Measurements from ENCODE around the gene CRYGD. TPM values are rescaled to one million over a fixed set of nuclear protein-coding genes. Genes with fewer than 3 reads are reported as not detected.

CRYGD gene
- total and polyA plus RNA-seq, 2 of the 4 experiments (the other 2 are of a cell fraction): not detected

DNA sequence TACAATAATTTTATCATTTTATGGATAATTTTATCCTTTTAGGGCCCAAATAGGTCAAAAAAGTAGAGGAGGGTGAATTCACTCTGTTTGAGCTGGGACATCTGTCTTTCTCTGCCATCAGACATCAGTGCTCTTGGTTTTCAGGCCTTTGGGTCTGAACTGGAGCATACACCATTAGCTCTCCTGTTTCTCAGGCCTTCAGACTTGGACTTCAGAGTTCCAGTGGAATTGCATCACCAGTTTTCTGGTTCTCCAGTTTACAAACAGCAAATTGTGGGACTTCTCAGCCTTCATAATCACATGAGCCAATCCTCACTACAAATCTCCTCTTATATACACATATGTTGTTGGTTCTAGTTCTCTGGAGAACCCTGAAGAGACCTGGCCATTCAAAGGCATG lies 33.9 kb downstream of the CRYGD start:
- no peak overlapping the region for H3K56ac ChIP-seq (ENCODE audit: extremely low read depth, insufficient read depth, low read length)
- ChIA-PET POLR2A (ENCODE audit: unreplicated experiment) (no interaction called here), CTCF (no interaction called here)
- H3K9me3 ChIP-seq (ENCODE audit: control insufficient read depth, insufficient read depth, low read length): no peaks in the 10 kb centered on the region
- no peak overlapping the region for H3K23ac ChIP-seq (ENCODE audit: low read depth, low read length)
- H3K79me1 ChIP-seq (ENCODE audit: low read depth in 1 of 2, low read length in 2 of 2): no peaks in the 10 kb centered on the region
- no peak overlapping the region for H2BK15ac ChIP-seq (ENCODE audit: low read depth, low read length)
- no peak overlapping the region for H2AK5ac ChIP-seq (ENCODE audit: low read depth, low read length)
- in situ Hi-C loops (cut with MboI; ENCODE audit: low sequenced_read_pairs) (no loop called here), dilution Hi-C loops (cut with HindIII; ENCODE audit: low sequenced_read_pairs, unreplicated experiment) (no loop called here), intact Hi-C loops (cut with micrococcal nuclease) (no loop called here)
- no peak overlapping the region for H2AK9ac ChIP-seq (replicated peaks; ENCODE audit: low read depth, low read length, poor library complexity)
- H3K4me2 ChIP-seq (ENCODE audit: low read depth, low read length): no peak overlapping the region
- no peak overlapping the region for H4K5ac ChIP-seq (ENCODE audit: low read depth, low read length)
- no peak overlapping the region for H4K91ac ChIP-seq (ENCODE audit: insufficient read depth, low read depth, low read length)
- no peak overlapping the region for H3K4me3 ChIP-seq (ENCODE audit: insufficient read depth, low read depth, low read length)
- no peak overlapping the region for H3K9ac ChIP-seq (ENCODE audit: low read depth, low read length)
- H4K20me1 ChIP-seq (ENCODE audit: insufficient read depth, low read length): no peaks in the 10 kb centered on the region
- BruUV-seq (replicated peaks): no TSS peak
- H3K9me1 ChIP-seq (ENCODE audit: insufficient read depth, low read length): no peaks in the 10 kb centered on the region
- ATAC-seq (ENCODE audit: low read depth) (no peak), DNase-seq (no peak)
- TF ChIP-seq, protein P1, sequence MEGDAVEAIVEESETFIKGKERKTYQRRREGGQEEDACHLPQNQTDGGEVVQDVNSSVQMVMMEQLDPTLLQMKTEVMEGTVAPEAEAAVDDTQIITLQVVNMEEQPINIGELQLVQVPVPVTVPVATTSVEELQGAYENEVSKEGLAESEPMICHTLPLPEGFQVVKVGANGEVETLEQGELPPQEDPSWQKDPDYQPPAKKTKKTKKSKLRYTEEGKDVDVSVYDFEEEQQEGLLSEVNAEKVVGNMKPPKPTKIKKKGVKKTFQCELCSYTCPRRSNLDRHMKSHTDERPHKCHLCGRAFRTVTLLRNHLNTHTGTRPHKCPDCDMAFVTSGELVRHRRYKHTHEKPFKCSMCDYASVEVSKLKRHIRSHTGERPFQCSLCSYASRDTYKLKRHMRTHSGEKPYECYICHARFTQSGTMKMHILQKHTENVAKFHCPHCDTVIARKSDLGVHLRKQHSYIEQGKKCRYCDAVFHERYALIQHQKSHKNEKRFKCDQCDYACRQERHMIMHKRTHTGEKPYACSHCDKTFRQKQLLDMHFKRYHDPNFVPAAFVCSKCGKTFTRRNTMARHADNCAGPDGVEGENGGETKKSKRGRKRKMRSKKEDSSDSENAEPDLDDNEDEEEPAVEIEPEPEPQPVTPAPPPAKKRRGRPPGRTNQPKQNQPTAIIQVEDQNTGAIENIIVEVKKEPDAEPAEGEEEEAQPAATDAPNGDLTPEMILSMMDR (conservative IDR thresholded peaks at IDR 0.05; ENCODE audit: low read depth, low read length): no peak
- TF ChIP-seq NFE2L2 (IDR thresholded peaks at IDR 0.05; ENCODE audit: low read depth, low read length) (no peak), MXI1 (IDR thresholded peaks at IDR 0.05; ENCODE audit: borderline replicate concordance, low read depth, low read length) (no peak), FOS (IDR thresholded peaks at IDR 0.05; ENCODE audit: low read depth, low read length) (no peak), MAFK (IDR thresholded peaks at IDR 0.05; ENCODE audit: low read depth, low read length) (no peak), CHD1 (IDR thresholded peaks at IDR 0.05; ENCODE audit: low read depth, low read length) (no peak), RFX5 (IDR thresholded peaks at IDR 0.05; ENCODE audit: low read depth, low read length) (no peak), MAZ (IDR thresholded peaks at IDR 0.05; ENCODE audit: borderline replicate concordance, low read depth, low read length) (no peak), RCOR1 (IDR thresholded peaks at IDR 0.05; ENCODE audit: insufficient replicate concordance, low read length) (no peak), BHLHE40 (IDR thresholded peaks at IDR 0.05; ENCODE audit: low read depth, low read length) (no peak), SMC3 (IDR thresholded peaks at IDR 0.05; ENCODE audit: low read depth, low read length) (no peak), RAD21 (IDR thresholded peaks at IDR 0.05; ENCODE audit: low read length) (no peak), CEBPB (IDR thresholded peaks at IDR 0.05; ENCODE audit: low read depth, low read length) (no peak), POLR2A (IDR thresholded peaks at IDR 0.05; ENCODE audit: low read depth, low read length) (no peak)
- TF ChIP-seq, protein P2, sequence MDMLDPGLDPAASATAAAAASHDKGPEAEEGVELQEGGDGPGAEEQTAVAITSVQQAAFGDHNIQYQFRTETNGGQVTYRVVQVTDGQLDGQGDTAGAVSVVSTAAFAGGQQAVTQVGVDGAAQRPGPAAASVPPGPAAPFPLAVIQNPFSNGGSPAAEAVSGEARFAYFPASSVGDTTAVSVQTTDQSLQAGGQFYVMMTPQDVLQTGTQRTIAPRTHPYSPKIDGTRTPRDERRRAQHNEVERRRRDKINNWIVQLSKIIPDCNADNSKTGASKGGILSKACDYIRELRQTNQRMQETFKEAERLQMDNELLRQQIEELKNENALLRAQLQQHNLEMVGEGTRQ (IDR thresholded peaks at IDR 0.05; ENCODE audit: low read depth, low read length): no peak
- no peaks in the 10 kb centered on the region for H3K4me1 ChIP-seq (ENCODE audit: control insufficient read depth, insufficient read depth, low read length)
- no peak overlapping the region for H2BK120ac ChIP-seq (ENCODE audit: low read depth, low read length)
- no peak overlapping the region for H3K14ac ChIP-seq (replicated peaks; ENCODE audit: low read depth, low read length)
- H2BK5ac ChIP-seq (ENCODE audit: low read depth, low read length, poor library complexity, severe bottlenecking): no peak overlapping the region
- H3K27ac ChIP-seq (ENCODE audit: insufficient read depth, low read length): no peak overlapping the region
- 0 out of 2 replicates have a peak, but pooled peaks cover 1% of the 10 kb centered on the region for H3K27me3 ChIP-seq (ENCODE audit: control insufficient read depth, insufficient read depth, low read length)
- H4K8ac ChIP-seq (ENCODE audit: low read depth in 2 of 2, low read length in 2 of 2): no peak overlapping the region
- no peak overlapping the region for H2BK20ac ChIP-seq (ENCODE audit: low read depth, low read length)
- no peak overlapping the region for H2AFZ ChIP-seq (replicated peaks; ENCODE audit: low read length, poor library complexity)
- no peak overlapping the region for H3K18ac ChIP-seq (ENCODE audit: low read depth, low read length)
- no peaks in the 10 kb centered on the region for H3K36me3 ChIP-seq (ENCODE audit: control insufficient read depth, insufficient read depth, low read length)
- H3K4ac ChIP-seq (ENCODE audit: low read depth, low read length): no peak overlapping the region

All from IMR-90 (cell line).